NCI-H446 (cell line): ENCODE data around the gene MRPL17.

ENCODE experiments used
- DNase-seq, 2 experiments: peaks; one replicate each; lab custom pipeline; 2025; lab: John Stamatoyannopoulos, UW

MRPL17 gene

GRCh38 chr11:6682591-6682935 is 577 bp downstream of the MRPL17 start:
- no peak for DNase-seq

GRCh38 chr11:6681949-6682348 is 1.2 kb downstream of the MRPL17 start:
- no peak for DNase-seq

GRCh38 chr11:6681505-6681904 is 1.6 kb downstream of the MRPL17 start:
- no peak for DNase-seq

GRCh38 chr11:6677018-6677417 is 6.1 kb downstream of the MRPL17 start:
- DNase-seq, result no peak

- no peak for DNase-seq
Measured at GRCh38 chr11:6674862-6675261, 8.3 kb downstream of the MRPL17 start.

GRCh38 chr11:6674219-6674597 is 8.9 kb downstream of the MRPL17 start:
- DNase-seq, result no peak

- no peak for DNase-seq
Measured at GRCh38 chr11:6673523-6674218, 9.5 kb downstream of the MRPL17 start.

GRCh38 chr11:6671991-6672390 is 11.1 kb downstream of the MRPL17 start:
- DNase-seq, result no peak

- DNase-seq, result no peak
Measured at GRCh38 chr11:6670202-6670830, 12.8 kb downstream of the MRPL17 start.

GRCh38 chr11:6667733-6668374 is 15.3 kb downstream of the MRPL17 start:
- peak in 1 of 2 experiments; percentile 43 for DNase-seq

- DNase-seq, result no peak
Measured at GRCh38 chr11:6666302-6667183, 16.6 kb downstream of the MRPL17 start.

- no peak for DNase-seq
Measured at GRCh38 chr11:6664551-6664950, 18.6 kb downstream of the MRPL17 start.

GRCh38 chr11:6663794-6664469 is 19.2 kb downstream of the MRPL17 start:
- no peak for DNase-seq

GRCh38 chr11:6660712-6661111 is 22.4 kb downstream of the MRPL17 start:
- DNase-seq, result no peak

GRCh38 chr11:6658647-6659046 is 24.5 kb downstream of the MRPL17 start:
- no peak for DNase-seq

- no peak for DNase-seq
Measured at GRCh38 chr11:6657346-6657745, 25.8 kb downstream of the MRPL17 start.

- no peak for DNase-seq
Measured at GRCh38 chr11:6656936-6657335, 26.2 kb downstream of the MRPL17 start.

- no peak for DNase-seq
Measured at GRCh38 chr11:6656584-6656915, 26.6 kb downstream of the MRPL17 start.

GRCh38 chr11:6655790-6656583 is 27.2 kb downstream of the MRPL17 start, which contains the start of gene DCHS1:
DCHS1 (minus strand) TSS chr11:6655809; CDS start chr11:6641613, 14,196 bp downstream.
- no peak for DNase-seq

- no peak for DNase-seq
Measured at GRCh38 chr11:6655020-6655789, 27.9 kb downstream of the MRPL17 start.
